ENCODE results near the gene ST14.

Gene ST14

DNA sequence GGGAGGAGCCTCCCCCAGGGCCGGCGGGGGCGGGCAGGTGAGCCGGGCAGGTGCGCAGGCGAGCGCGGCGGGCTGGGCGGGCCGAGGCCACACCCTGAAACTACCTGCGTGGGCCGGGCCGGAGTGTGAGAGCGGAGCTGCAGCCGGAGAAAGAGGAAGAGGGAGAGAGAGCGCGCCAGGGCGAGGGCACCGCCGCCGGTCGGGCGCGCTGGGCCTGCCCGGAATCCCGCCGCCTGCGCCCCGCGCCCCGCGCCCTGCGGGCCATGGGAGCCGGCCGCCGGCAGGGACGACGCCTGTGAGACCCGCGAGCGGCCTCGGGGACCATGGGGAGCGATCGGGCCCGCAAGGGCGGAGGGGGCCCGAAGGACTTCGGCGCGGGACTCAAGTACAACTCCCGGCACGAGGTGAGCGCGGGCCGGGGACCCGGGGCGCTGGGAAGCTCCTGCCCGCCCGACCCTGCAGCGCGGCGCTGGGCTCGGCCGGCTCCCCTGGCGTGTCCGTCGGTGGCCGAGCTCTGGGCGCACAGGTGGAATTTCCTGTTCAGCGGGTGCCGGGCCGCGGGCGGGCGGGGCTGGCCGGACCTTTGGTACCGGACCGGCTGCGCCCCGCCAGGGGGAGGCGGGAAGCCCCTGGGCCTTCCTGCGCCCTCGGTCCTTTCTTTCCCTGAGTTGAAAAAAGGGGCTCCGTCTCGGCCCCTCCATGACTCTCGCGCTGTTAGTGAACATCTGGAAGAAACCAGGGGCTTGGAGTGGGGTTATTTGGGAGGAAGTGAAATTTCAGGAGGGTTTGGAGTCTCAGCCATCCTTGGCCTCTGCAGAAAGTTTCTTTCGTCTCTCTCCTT is at the start of gene ST14:
Gene ST14 (plus strand): TSS at position 126 of the 841 bp plus-strand sequence. CDS start 198 bp downstream, at position 324.
- DNase-seq = peak; percentile 80

- DNase-seq = no peak
These were observed 49.1 kb upstream of the ST14 start for GRCh38 chr11:130110339-130111108.

DNA sequence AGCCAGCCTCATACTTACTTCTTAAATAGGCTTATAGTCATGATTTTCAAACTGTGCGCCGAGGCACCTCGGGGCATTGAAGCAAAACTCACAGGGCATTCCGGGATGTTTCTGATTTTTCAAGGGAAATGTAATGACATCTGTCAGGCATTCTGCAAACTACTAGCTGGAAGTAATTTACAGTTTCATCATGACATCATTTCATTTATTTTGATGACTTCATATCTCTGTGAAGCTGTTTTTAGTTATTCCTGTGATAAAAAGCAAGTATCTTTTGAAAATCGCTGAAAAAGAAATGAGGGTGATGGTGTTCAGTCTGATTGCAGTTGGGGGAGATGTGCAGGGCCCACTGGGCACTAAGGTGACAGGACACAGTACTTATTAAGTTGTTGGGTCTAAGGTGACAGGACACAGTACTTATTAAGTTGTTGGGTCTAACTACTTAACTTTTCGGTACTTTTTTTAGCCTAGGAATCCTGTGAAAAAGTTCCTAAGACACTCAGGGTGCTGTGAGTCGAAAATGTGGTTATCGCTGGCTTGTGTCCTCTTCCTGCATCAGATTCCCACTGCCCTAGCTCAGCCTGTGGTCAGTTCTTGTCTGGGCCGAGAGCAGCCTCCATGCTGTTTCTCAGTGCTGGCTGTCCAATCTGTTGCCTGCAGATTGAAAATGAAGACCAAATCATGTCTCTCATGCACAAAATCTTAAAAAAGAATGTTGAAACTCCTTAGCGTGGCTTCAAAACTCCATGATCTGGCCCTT is 47.3 kb upstream of the ST14 start:
- DNase-seq = no peak

DNA sequence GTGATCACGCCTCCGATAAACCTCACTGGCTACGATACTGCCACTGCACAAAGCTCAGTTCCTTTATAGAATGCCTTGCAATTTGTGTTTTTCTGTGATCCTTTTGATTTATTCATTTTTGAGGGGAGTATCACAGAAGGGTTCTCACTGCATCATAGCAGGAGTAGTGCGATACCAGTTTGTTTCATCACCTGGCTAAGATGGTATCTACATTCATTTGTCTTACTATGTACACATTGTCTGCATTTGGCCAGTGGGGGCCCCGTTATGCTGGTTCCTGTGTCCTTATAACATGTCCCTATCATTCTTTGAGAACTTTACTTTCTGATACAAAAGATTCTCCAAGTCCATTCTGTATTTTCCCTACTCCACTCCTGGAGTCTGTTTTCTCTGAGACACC is 45.3 kb upstream of the ST14 start:
- DNase-seq = no peak

DNA sequence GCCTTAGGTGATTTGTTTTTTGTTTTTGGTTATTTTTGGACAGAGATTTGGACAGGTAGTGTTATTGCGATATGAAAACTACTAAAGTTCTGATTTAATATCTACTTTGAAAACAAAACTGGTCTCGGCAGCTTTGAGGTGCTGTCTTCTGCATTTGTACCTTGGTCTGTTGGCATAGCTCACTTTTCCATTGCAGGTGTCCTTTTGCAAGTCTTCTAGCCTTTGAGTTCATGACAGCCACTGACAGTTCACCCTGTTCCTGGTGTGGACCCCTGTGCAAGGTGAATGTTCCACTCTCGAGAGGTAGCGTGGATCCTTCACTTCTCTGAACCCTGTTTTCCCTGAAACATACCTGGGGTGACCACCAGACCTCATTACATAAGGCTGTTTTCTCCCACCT is 44.9 kb upstream of the ST14 start:
- no peak for DNase-seq

GRCh38 chr11:130115218-130115617 is 44.4 kb upstream of the ST14 start:
- no peak for DNase-seq

GRCh38 chr11:130118165-130118564 is 41.4 kb upstream of the ST14 start:
- no peak for DNase-seq

GRCh38 chr11:130118636-130119387 is 40.8 kb upstream of the ST14 start:
- DNase-seq = no peak

DNA sequence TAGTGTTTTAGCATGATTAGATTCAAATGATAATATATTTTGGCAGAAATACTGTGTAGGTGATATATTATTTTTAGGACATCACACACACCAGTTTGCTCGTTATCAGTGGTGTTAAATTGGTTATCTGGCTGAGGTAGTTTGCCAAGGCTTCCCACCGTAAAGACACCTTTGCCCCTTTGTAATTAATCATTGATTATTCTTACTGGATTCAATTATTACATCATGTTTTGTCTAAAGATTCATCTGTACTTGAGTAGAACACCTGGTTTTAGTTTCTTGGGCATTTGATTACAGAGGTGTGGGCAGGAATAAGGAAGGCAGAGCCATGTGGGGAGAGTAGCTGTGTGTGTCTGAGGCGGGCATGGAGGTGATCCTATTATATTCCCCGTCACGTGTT is 39.5 kb upstream of the ST14 start:
- no peak for DNase-seq

GRCh38 chr11:130121445-130121978 is 38.1 kb upstream of the ST14 start:
- no peak for DNase-seq

DNA sequence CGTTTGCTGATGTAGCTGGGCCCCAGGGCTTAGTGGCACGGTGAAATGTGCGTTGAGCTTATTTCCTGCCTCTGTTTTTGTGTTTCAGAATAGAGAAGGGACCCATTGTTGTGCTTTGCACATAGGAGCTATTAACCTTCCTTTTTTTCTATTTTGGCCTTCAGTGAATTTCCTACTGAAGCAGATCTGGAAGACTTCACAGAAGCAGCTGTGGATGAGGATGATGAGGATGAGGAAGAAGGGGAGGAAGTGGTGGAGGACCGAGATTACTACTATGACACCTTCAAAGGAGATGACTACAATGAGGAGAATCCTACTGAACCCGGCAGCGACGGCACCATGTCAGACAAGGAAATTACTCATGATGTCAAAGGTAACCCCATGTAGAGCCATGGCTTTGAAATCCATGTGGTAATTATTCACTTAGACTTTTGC is 37.4 kb upstream of the ST14 start:
- no peak for DNase-seq

- no peak for DNase-seq
These were observed 36.1 kb upstream of the ST14 start for GRCh38 chr11:130123414-130124040.

GRCh38 chr11:130124096-130124495 is 35.5 kb upstream of the ST14 start:
- no peak for DNase-seq

DNA sequence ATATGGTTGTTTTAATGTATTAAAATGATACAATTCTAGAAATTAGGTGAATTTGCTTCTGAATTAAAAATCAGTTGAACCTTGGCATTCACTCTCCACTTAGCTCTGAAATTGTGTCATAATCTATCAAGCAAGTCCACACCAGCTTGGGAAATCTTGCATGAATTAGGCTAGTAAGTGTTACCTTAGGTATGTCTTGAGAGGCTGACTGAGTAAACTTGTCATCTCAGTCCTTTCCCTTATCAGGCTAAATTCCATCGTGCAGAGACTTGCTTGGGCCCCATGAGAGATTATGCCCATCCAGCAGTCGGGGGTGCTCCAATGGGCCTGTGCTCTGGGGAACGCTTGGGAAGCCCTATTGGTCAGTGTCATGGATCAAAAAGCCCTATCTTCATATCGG is 33.9 kb upstream of the ST14 start:
- no peak for DNase-seq

DNA sequence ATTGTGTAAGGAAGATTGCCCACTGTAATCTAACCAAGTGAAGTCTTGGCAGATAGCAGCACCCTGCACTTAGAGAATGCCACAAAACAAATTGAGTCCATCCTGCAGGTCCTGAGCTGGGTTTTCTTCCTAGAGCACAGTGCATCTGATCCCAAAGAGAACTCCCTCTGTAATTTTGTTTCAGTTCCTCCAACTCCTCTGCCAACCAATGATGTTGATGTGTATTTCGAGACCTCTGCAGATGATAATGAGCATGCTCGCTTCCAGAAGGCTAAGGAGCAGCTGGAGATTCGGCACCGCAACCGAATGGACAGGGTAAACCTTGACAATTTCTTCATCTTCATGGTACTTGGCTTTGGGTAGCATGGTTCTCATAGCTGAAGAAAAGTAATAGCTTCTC is 33.1 kb upstream of the ST14 start:
- no peak for DNase-seq

DNA sequence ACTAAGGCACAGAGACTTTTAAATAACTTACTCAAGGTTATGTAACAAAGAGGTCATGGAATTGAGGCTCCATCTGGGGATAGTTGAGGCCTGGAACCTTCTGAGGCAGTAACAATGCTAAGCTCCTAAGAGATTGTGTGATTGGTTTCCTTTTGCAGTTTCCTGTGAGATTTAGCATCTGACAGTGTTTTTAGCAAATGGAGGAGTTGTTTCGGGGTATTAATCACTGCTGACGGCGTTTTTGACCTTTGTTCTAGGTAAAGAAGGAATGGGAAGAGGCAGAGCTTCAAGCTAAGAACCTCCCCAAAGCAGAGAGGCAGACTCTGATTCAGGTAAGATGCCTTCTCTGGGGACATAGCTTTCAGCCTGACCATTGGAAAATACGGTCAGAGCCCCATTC is 32.1 kb upstream of the ST14 start:
- no peak for DNase-seq

GRCh38 chr11:130128626-130129025 is 31.0 kb upstream of the ST14 start:
- DNase-seq = no peak

- no peak for DNase-seq
These were observed 29.7 kb upstream of the ST14 start for GRCh38 chr11:130129922-130130321.

GRCh38 chr11:130131961-130132850 is 27.4 kb upstream of the ST14 start:
- peak; percentile 52 for DNase-seq

DNA sequence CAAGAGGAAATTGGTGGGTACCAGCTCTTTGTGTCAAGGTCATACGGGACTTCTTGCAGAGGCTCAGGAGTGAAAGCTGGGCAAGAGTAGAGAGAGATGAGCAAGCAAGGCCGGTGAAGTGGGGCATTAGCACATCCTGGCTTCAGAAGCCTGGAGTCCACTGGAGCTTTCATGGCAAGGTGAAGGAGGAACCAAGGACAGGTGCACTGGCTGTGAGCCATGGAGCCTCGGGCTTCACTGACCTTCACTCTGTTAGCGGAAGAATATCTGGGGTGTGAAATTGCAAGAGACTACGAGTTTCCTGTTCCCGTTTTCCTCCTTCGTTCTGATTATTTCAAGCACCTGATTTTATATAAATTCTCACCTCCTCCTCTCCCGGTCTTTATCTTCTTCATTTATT is 25.9 kb upstream of the ST14 start:
- DNase-seq = no peak

- no peak for DNase-seq
These were observed 23.5 kb upstream of the ST14 start for GRCh38 chr11:130136107-130136506.
